HL-60/S4 treated with retinoic acid at 250 ng/mL for 4 days and 3 days (cell line): ENCODE data around the gene STAB1.

ENCODE experiments used
- in situ Hi-C: fragments of 300-500 bp; cut with MboI; formaldehyde crosslinking; loops from 2 replicates; pipeline ENCODE4 v1.7.0; 2022; ENCODE audit warnings: low sequenced_read_pairs

The STAB1 gene

GRCh38 chr3:52557011-52557960, 62.1 kb downstream of the STAB1 start:
- in situ Hi-C loops: no loop called here

GRCh38 chr3:52558436-52558835, 63.3 kb downstream of the STAB1 start:
- in situ Hi-C loops: no loop called here

GRCh38 chr3:52561028-52561747, 66.0 kb downstream of the STAB1 start:
- in situ Hi-C loops: no loop called here

- in situ Hi-C loops: no loop called here
These were observed 68.8 kb downstream of the STAB1 start for GRCh38 chr3:52563984-52564383.

- in situ Hi-C loops: no loop called here
These were observed 72.9 kb downstream of the STAB1 start for GRCh38 chr3:52568069-52568468.

- in situ Hi-C loops: no loop called here
These were observed 74.9 kb downstream of the STAB1 start for GRCh38 chr3:52570076-52570475.

- in situ Hi-C loops: no loop called here
These were observed 77.1 kb downstream of the STAB1 start for GRCh38 chr3:52572221-52572620.
